ENCODE measurements around the gene SDF4. TPM values are rescaled to one million over a fixed set of nuclear protein-coding genes. Genes with fewer than 3 reads are reported as not detected.

Gene SDF4
- total RNA-seq, 2 donors from 2014 or later, result 177 to 185 TPM

DNA sequence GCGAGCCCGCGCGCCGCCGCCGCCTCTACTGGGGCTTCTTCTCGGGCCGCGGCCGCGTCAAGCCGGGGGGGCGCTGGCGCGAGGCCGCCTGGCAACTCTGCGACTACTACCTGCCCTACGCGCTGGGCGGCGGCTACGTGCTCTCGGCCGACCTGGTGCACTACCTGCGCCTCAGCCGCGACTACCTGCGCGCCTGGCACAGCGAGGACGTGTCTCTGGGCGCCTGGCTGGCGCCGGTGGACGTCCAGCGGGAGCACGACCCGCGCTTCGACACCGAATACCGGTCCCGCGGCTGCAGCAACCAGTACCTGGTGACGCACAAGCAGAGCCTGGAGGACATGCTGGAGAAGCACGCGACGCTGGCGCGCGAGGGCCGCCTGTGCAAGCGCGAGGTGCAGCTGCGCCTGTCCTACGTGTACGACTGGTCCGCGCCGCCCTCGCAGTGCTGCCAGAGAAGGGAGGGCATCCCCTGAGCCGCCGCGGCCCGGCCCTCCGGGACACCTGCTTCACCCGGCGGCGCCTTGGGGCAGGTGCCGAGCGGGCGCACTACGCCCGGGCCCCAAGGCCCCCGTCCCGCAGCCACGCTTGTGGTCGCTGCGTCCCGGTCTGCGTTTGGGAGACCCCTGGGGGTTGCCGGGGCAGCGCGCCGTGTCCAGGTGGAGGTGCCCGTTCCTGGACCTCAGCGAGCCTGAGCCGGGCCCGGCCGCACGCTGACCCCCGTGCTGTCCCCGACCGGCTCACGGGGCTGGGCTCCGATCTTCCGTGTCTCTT is 1.2 kb upstream of the SDF4 start:
- H3K27ac ChIP-seq, result no peak overlapping the region
- peaks cover under 1 to 5% of the 10 kb centered on the region in 2 donors for H3K36me3 ChIP-seq
- WGBS, result 76% methylated on average over 74 of the region's 98 CpGs
- intact Hi-C loops (cut with DNase I), result no loop called here
- peaks cover 15% of the 10 kb centered on the region for H3K4me1 ChIP-seq (replicated peaks)
- no peak for DNase-seq (ENCODE audit: low spot score)
- H3K4me3 ChIP-seq, result peak overlapping the region; percentile 25 to 30
- no peaks in the 10 kb centered on the region for H3K27me3 ChIP-seq (replicated peaks; ENCODE audit: insufficient read depth)
- H3K9me3 ChIP-seq, result no peaks in the 10 kb centered on the region
- TF ChIP-seq, protein P1, sequence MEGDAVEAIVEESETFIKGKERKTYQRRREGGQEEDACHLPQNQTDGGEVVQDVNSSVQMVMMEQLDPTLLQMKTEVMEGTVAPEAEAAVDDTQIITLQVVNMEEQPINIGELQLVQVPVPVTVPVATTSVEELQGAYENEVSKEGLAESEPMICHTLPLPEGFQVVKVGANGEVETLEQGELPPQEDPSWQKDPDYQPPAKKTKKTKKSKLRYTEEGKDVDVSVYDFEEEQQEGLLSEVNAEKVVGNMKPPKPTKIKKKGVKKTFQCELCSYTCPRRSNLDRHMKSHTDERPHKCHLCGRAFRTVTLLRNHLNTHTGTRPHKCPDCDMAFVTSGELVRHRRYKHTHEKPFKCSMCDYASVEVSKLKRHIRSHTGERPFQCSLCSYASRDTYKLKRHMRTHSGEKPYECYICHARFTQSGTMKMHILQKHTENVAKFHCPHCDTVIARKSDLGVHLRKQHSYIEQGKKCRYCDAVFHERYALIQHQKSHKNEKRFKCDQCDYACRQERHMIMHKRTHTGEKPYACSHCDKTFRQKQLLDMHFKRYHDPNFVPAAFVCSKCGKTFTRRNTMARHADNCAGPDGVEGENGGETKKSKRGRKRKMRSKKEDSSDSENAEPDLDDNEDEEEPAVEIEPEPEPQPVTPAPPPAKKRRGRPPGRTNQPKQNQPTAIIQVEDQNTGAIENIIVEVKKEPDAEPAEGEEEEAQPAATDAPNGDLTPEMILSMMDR (IDR thresholded peaks at IDR 0.05), result no peak
- TF ChIP-seq POLR2A (IDR thresholded peaks at IDR 0.05), result no peak
- no peak for TF ChIP-seq POLR2AphosphoS5 (IDR thresholded peaks at IDR 0.05)

DNA sequence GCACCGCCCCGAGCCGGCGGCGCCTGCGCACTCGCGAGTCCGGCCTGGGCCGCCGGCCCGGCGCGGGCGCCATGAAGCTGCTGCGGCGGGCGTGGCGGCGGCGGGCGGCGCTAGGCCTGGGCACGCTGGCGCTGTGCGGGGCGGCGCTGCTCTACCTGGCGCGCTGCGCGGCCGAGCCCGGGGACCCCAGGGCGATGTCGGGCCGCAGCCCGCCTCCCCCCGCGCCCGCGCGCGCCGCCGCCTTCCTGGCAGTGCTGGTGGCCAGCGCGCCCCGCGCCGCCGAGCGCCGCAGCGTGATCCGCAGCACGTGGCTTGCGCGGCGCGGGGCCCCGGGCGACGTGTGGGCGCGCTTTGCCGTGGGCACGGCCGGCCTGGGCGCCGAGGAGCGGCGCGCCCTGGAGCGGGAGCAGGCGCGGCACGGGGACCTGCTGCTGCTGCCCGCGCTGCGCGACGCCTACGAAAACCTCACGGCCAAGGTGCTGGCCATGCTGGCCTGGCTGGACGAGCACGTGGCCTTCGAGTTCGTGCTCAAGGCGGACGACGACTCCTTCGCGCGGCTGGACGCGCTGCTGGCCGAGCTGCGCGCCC is 501 bp upstream of the SDF4 start, which contains the start of gene B3GALT6:
TSS of gene B3GALT6 (plus strand) at position 30 of the 588 bp plus-strand sequence. CDS start at position 72, 42 bp downstream.
- TF ChIP-seq POLR2AphosphoS5 (IDR thresholded peaks at IDR 0.05), result no peak
- intact Hi-C loops (cut with DNase I), result no loop called here
- H3K9me3 ChIP-seq, result no peaks in the 10 kb centered on the region
- peaks cover 5 to 8% of the 10 kb centered on the region in 2 donors for H3K36me3 ChIP-seq
- H3K4me3 ChIP-seq, result peak within 1 kb of the TSS; percentile 78 to 95
- peak within 1 kb of the TSS; percentile 79 to 92 for H3K27ac ChIP-seq
- no peak for DNase-seq (ENCODE audit: low spot score)
- WGBS, result 9% methylated on average over 32 of the region's 100 CpGs
- H3K4me1 ChIP-seq (replicated peaks), result peaks cover 15% of the 10 kb centered on the region
- H3K27me3 ChIP-seq (replicated peaks; ENCODE audit: insufficient read depth), result no peaks in the 10 kb centered on the region

DNA sequence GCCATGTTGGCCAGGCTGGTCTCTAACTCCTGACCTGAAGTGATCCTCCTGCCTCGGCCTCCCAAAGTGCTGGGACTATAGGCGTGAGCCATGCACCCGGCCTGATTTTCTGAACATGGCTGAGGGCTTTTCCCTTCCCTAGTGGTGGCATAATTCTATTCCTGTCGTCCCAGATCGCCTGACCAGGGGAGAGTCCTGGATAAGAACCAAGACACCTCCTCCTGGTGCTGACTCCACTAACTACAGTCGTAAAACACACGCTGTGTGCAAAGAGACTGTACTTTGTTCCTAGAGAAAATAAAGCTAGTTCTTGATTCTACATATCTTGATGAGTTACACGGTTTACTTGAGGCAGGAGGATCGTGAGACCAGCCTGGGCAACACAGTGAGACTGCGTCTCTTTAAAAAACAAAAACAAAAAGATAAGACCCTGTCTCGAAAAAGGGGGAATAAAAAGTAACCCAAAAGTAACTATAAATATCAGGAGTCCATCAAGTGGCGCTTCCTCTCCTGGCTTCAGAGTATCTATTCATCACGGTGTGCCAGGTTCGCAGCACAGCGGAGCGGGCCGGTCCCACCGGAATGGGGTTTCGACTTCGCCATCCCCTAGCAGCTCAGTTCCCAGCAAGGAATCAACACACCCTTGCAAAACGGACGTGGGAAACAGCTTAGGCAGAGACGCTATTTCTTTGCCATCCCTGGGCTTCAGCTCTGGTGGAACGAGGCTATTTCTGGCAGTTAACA is 973 bp downstream of the SDF4 start:
- intact Hi-C loops (cut with DNase I), result no loop called here
- Histone ChIP-seq H3K4me3 (peak overlapping the region; percentile 78 to 95), H3K27ac (peak overlapping the region; percentile 79 to 92), H3K36me3 (peaks cover 5 to 10% of the 10 kb centered on the region in 2 donors), H3K9me3 (no peaks in the 10 kb centered on the region), H3K27me3 (replicated peaks; ENCODE audit: insufficient read depth) (no peaks in the 10 kb centered on the region), H3K4me1 (replicated peaks) (peaks cover 15% of the 10 kb centered on the region)
- TF ChIP-seq, protein P1 (IDR thresholded peaks at IDR 0.05), result peak in 2 of 4 experiments; percentile 41 to 42
- TF ChIP-seq POLR2A (IDR thresholded peaks at IDR 0.05), result no peak
- peak; percentile 43 for TF ChIP-seq POLR2AphosphoS5 (IDR thresholded peaks at IDR 0.05)
- no peak for DNase-seq (ENCODE audit: low spot score)
- 11% methylated on average over 24 of the region's 24 CpGs for WGBS

DNA sequence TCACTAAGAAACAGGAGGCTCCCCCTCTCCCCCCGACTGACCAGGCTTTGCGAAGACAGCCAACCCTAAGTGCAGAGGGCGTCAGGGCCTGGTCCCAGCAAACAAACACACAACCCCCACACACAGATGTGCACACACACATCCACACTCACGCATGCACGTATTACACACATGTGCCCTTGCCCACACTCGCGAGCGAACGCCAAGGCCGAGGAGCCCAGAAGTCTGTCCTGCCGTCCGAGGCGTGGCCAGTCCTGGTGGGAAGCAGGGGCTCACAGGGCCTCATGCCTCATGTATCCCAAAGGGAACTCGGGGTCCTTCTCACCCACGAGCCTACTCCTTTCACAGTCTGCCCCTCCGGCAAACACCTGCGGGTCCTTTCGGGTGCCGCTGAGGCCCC is 2.0 kb downstream of the SDF4 start:
- H3K36me3 ChIP-seq, result peaks cover 5 to 10% of the 10 kb centered on the region in 2 donors
- H3K4me1 ChIP-seq (replicated peaks), result peaks cover 15% of the 10 kb centered on the region
- TF ChIP-seq POLR2AphosphoS5 (IDR thresholded peaks at IDR 0.05) (no peak), POLR2A (IDR thresholded peaks at IDR 0.05) (no peak)
- TF ChIP-seq, protein P1 (IDR thresholded peaks at IDR 0.05), result no peak
- no peak overlapping the region for H3K4me3 ChIP-seq
- no peaks in the 10 kb centered on the region for H3K9me3 ChIP-seq
- no peaks in the 10 kb centered on the region for H3K27me3 ChIP-seq (replicated peaks; ENCODE audit: insufficient read depth)
- no peak for DNase-seq (ENCODE audit: low spot score)
- WGBS, result 93% methylated on average over 19 of the region's 19 CpGs
- no peak overlapping the region for H3K27ac ChIP-seq
- intact Hi-C loops (cut with DNase I), result no loop called here
